Central memory CD8-positive, alpha-beta T cell (primary cell): ENCODE measurements around the gene PKN1.

Experiments
- ATAC-seq: fragments of 150-1000 bp; cut with Tn5 transposase; replicated peaks from 2 replicates; pipeline ENCODE4 v1.10.0; 2022; ENCODE audit warnings: mild to moderate bottlenecking, moderate FRiP score, moderate number of reproducible peaks; ENCODE audit not compliant: poor library complexity, severe bottlenecking; ENCODE audit errors: extremely low read depth
- DNase-seq, 2 donors: peaks; one replicate each; pipeline ENCODE4 v3.0.0; 2021; ENCODE audit warnings: low spot score in 2 of 2
- H3K27ac Mint-ChIP-seq: one replicate; pipeline ENCODE4 v1.8.0; 2022; ENCODE audit warnings: low read depth, mild to moderate bottlenecking, moderate library complexity, mixed read lengths
- H3K27me3 Mint-ChIP-seq: one replicate; pipeline ENCODE4 v1.8.0; 2022; ENCODE audit warnings: mixed read lengths
- H3K36me3 Mint-ChIP-seq: one replicate; pipeline ENCODE4 v1.8.0; 2022; ENCODE audit warnings: mild to moderate bottlenecking, moderate library complexity, mixed read lengths; ENCODE audit not compliant: insufficient read depth
- H3K4me1 Mint-ChIP-seq: one replicate; pipeline ENCODE4 v1.8.0; 2022; ENCODE audit warnings: mixed read lengths
- H3K4me3 Mint-ChIP-seq: one replicate; pipeline ENCODE4 v1.8.0; 2022; ENCODE audit warnings: mild to moderate bottlenecking, moderate library complexity, mixed read lengths
- H3K9me3 Mint-ChIP-seq: one replicate; pipeline ENCODE4 v1.8.0; 2022; ENCODE audit warnings: mixed read lengths

Gene PKN1

GRCh38 chr19:14470031-14470876 lies 37.1 kb downstream of the PKN1 start:
- no peak overlapping the region for H3K4me3 Mint-ChIP-seq
- no peak for DNase-seq
- peaks cover 58% of the 10 kb centered on the region for H3K36me3 Mint-ChIP-seq
- H3K27me3 Mint-ChIP-seq = peaks cover 23% of the 10 kb centered on the region
- H3K4me1 Mint-ChIP-seq = peaks cover 25% of the 10 kb centered on the region
- no peak overlapping the region for H3K27ac Mint-ChIP-seq
- H3K9me3 Mint-ChIP-seq = no peaks in the 10 kb centered on the region
- ATAC-seq = no peak

GRCh38 chr19:14471436-14472187 lies 38.5 kb downstream of the PKN1 start:
- H3K36me3 Mint-ChIP-seq = peaks cover 55% of the 10 kb centered on the region

GRCh38 chr19:14472202-14472938 lies 39.3 kb downstream of the PKN1 start:
- Mint-ChIP-seq H3K27me3 (peaks cover 24% of the 10 kb centered on the region), H3K4me3 (peak overlapping the region; percentile 62), H3K36me3 (peaks cover 50% of the 10 kb centered on the region), H3K27ac (peak overlapping the region; percentile 4), H3K4me1 (peaks cover 42% of the 10 kb centered on the region), H3K9me3 (no peaks in the 10 kb centered on the region)
- ATAC-seq (peak; percentile 47), DNase-seq (peak; percentile 77 to 92)

More at GRCh38 chr19:14471436-14472187, 38.5 kb downstream of the PKN1 start:
- Mint-ChIP-seq H3K4me3 (peak overlapping the region; percentile 62), H3K9me3 (no peaks in the 10 kb centered on the region), H3K27ac (peak overlapping the region; percentile 4), H3K27me3 (peaks cover 24% of the 10 kb centered on the region), H3K4me1 (peaks cover 39% of the 10 kb centered on the region)
- DNase-seq = no peak
- ATAC-seq = no peak

GRCh38 chr19:14473073-14473977 lies 40.2 kb downstream of the PKN1 start:
- peak overlapping the region; percentile 62 for H3K4me3 Mint-ChIP-seq
- H3K4me1 Mint-ChIP-seq = peaks cover 42% of the 10 kb centered on the region
- DNase-seq = no peak
- H3K9me3 Mint-ChIP-seq = no peaks in the 10 kb centered on the region
- H3K36me3 Mint-ChIP-seq = peaks cover 45% of the 10 kb centered on the region
- H3K27ac Mint-ChIP-seq = no peak overlapping the region
- H3K27me3 Mint-ChIP-seq = peaks cover 24% of the 10 kb centered on the region
- no peak for ATAC-seq

- ATAC-seq (no peak), DNase-seq (no peak)
- Mint-ChIP-seq H3K27me3 (peaks cover 24% of the 10 kb centered on the region), H3K9me3 (no peaks in the 10 kb centered on the region), H3K27ac (peak overlapping the region; percentile 71), H3K36me3 (peaks cover 42% of the 10 kb centered on the region), H3K4me1 (peaks cover 42% of the 10 kb centered on the region), H3K4me3 (no peak overlapping the region)
Measured at GRCh38 chr19:14473978-14474578, 41.0 kb downstream of the PKN1 start.

- ATAC-seq = no peak
- DNase-seq = no peak
- peaks cover 42% of the 10 kb centered on the region for H3K4me1 Mint-ChIP-seq
- H3K27me3 Mint-ChIP-seq = peaks cover 24% of the 10 kb centered on the region
- no peaks in the 10 kb centered on the region for H3K9me3 Mint-ChIP-seq
- H3K36me3 Mint-ChIP-seq = peaks cover 39% of the 10 kb centered on the region
- H3K4me3 Mint-ChIP-seq = no peak overlapping the region
- peak overlapping the region; percentile 71 for H3K27ac Mint-ChIP-seq
Measured at GRCh38 chr19:14474827-14475226, 41.7 kb downstream of the PKN1 start.

- Mint-ChIP-seq H3K27me3 (peaks cover 24% of the 10 kb centered on the region), H3K4me3 (peak within 1 kb of the TSS; percentile 37), H3K9me3 (no peaks in the 10 kb centered on the region), H3K4me1 (peaks cover 42% of the 10 kb centered on the region), H3K27ac (peak within 1 kb of the TSS; percentile 71), H3K36me3 (peaks cover 40% of the 10 kb centered on the region)
- DNase-seq = no peak
- peak; percentile 17 for ATAC-seq
Measured at GRCh38 chr19:14475251-14476073, 42.4 kb downstream of the PKN1 start, which contains the start of gene PTGER1. Gene PTGER1, minus strand, starts transcription at chr19:14475354. Its CDS starts 1,034 bp downstream, at chr19:14474320.

- peak overlapping the region; percentile 37 for H3K4me3 Mint-ChIP-seq
- no peak for DNase-seq
- no peak for ATAC-seq
- peaks cover 42% of the 10 kb centered on the region for H3K4me1 Mint-ChIP-seq
- H3K27ac Mint-ChIP-seq = peak overlapping the region; percentile 61
- no peaks in the 10 kb centered on the region for H3K9me3 Mint-ChIP-seq
- peaks cover 36% of the 10 kb centered on the region for H3K36me3 Mint-ChIP-seq
- H3K27me3 Mint-ChIP-seq = peaks cover 24% of the 10 kb centered on the region
Measured at GRCh38 chr19:14476327-14476672, 43.2 kb downstream of the PKN1 start.

GRCh38 chr19:14476673-14477401 lies 43.7 kb downstream of the PKN1 start:
- ATAC-seq (peak; percentile 82), DNase-seq (peak in 1 of 2 donors; percentile 80)
- Mint-ChIP-seq H3K36me3 (peaks cover 36% of the 10 kb centered on the region), H3K27me3 (peaks cover 24% of the 10 kb centered on the region), H3K9me3 (no peaks in the 10 kb centered on the region), H3K4me3 (peak overlapping the region; percentile 37), H3K4me1 (peaks cover 38% of the 10 kb centered on the region), H3K27ac (peak overlapping the region; percentile 61)

- H3K27me3 Mint-ChIP-seq = peaks cover 22% of the 10 kb centered on the region
- no peak for DNase-seq
- no peak overlapping the region for H3K4me3 Mint-ChIP-seq
- H3K36me3 Mint-ChIP-seq = peaks cover 31% of the 10 kb centered on the region
- no peaks in the 10 kb centered on the region for H3K9me3 Mint-ChIP-seq
- peaks cover 31% of the 10 kb centered on the region for H3K4me1 Mint-ChIP-seq
- no peak for ATAC-seq
- no peak overlapping the region for H3K27ac Mint-ChIP-seq
Measured at GRCh38 chr19:14477418-14478112, 44.5 kb downstream of the PKN1 start.
